Renal cortical epithelial cell (primary cell): ENCODE results near the gene DIDO1. TPM values are rescaled to one million over a fixed set of nuclear protein-coding genes. Genes with fewer than 3 reads are reported as not detected.
"Not testable (repeated sequence)": the region's sequence is repeated elsewhere in the genome, so short reads cannot be mapped to it uniquely, and the experiment has no call there.

Experiments
- DNase-seq: peaks from one replicate; pipeline ENCODE4 v3.0.0-alpha.2; 2011; ENCODE audit warnings: low read depth
- total RNA-seq: library from RNA; depleted of rRNA; stranded (reverse); fragments of >200 nt; gene quantifications from 2 replicates; pipeline ENCODE4 v1.2.3, GENCODE V29; 2014

DIDO1 gene
- total RNA-seq, 1 donor from 2014 or later = 58.1 TPM

- no peak for DNase-seq
These were observed 36.7 kb upstream of the DIDO1 start for GRCh38 chr20:62962891-62963613.

- DNase-seq = no peak
These were observed 36.0 kb upstream of the DIDO1 start for GRCh38 chr20:62962221-62962879.

GRCh38 chr20:62961799-62962198, 35.5 kb upstream of the DIDO1 start:
- DNase-seq = no peak

- DNase-seq = no peak
These were observed 35.0 kb upstream of the DIDO1 start for GRCh38 chr20:62961310-62961783.

- DNase-seq = not testable (repeated sequence)
These were observed 34.4 kb upstream of the DIDO1 start for GRCh38 chr20:62960446-62961309.

- DNase-seq = no peak
These were observed 33.7 kb upstream of the DIDO1 start for GRCh38 chr20:62959998-62960436.

GRCh38 chr20:62959101-62959971, 33.0 kb upstream of the DIDO1 start:
- no peak for DNase-seq

GRCh38 chr20:62958388-62959100, 32.2 kb upstream of the DIDO1 start:
- DNase-seq = no peak

- no peak for DNase-seq
These were observed 31.1 kb upstream of the DIDO1 start for GRCh38 chr20:62957136-62958117.

- DNase-seq = no peak
These were observed 30.3 kb upstream of the DIDO1 start for GRCh38 chr20:62956387-62957135.

GRCh38 chr20:62955519-62956386, 29.4 kb upstream of the DIDO1 start:
- no peak for DNase-seq

- DNase-seq = peak; percentile 30
These were observed 27.8 kb upstream of the DIDO1 start for GRCh38 chr20:62953839-62954703.

GRCh38 chr20:62952968-62953838, 26.9 kb upstream of the DIDO1 start:
- no peak for DNase-seq

GRCh38 chr20:62952373-62952967, 26.2 kb upstream of the DIDO1 start, which contains the start of gene SLC17A9:
Gene SLC17A9, plus strand, starts transcription at chr20:62952709. Its CDS starts 122 bp downstream, at chr20:62952831.
- peak; percentile 14 for DNase-seq

GRCh38 chr20:62951896-62952372, 25.6 kb upstream of the DIDO1 start:
- DNase-seq = no peak
